GM23338 (cell line): ENCODE measurements around the gene CALM1.

Experiments used
- CREB1 ChIP-seq: fragments of 250-450 bp; sonication (Bioruptor Pico); IDR thresholded peaks from 2 replicates; pipeline ENCODE4 v1.5.0; 2020; ENCODE audit warnings: low read depth, mild to moderate bottlenecking, moderate library complexity
- CTCF ChIP-seq, 2 experiments: fragments of 200-600 bp in 1 of 2; sonication (generic) in 1 of 2; conservative IDR thresholded peaks; 2 replicates each; pipeline versions ENCODE4 v1.5.1 to v1.6.1; 2016 to 2017; ENCODE audit warnings: antibody characterized with exemption in 2 of 2, low read depth in 2 of 2, mild to moderate bottlenecking in 2 of 2, moderate library complexity in 1 of 2
- ETS1 ChIP-seq: IDR thresholded peaks from 2 replicates; pipeline ENCODE4 v1.6.1; 2016; ENCODE audit warnings: antibody characterized with exemption
- EZH2 ChIP-seq: fragments of 200-600 bp; sonication (generic); IDR thresholded peaks from one replicate; pipeline ENCODE4 v1.8.0; 2017; ENCODE audit warnings: antibody characterized with exemption, mild to moderate bottlenecking, low read depth; ENCODE audit not compliant: unreplicated experiment
- EZH2phosphoT487 ChIP-seq: fragments of 200-600 bp; sonication (generic); IDR thresholded peaks from one replicate; pipeline ENCODE4 v1.8.1; 2018; ENCODE audit warnings: antibody characterized with exemption; ENCODE audit not compliant: unreplicated experiment
- NANOG ChIP-seq: IDR thresholded peaks from 2 replicates; pipeline ENCODE4 v1.6.1; 2016; ENCODE audit warnings: antibody characterized with exemption, borderline replicate concordance
- POLR2AphosphoS5 ChIP-seq: IDR thresholded peaks from 2 replicates; pipeline ENCODE4 v1.6.1; 2016; ENCODE audit warnings: antibody characterized with exemption, low read depth
- STAT1 ChIP-seq: IDR thresholded peaks from one replicate; pipeline ENCODE4 v1.6.1; 2016; ENCODE audit warnings: antibody characterized with exemption; ENCODE audit not compliant: unreplicated experiment
- ZNF114 ChIP-seq: fragments of 250-450 bp; sonication (Bioruptor Pico); IDR thresholded peaks from 2 replicates; pipeline ENCODE4 v1.5.0; 2020; ENCODE audit warnings: mild to moderate bottlenecking, moderate library complexity
- ZNF331 ChIP-seq: fragments of 250-450 bp; sonication (Bioruptor Pico); IDR thresholded peaks from 2 replicates; pipeline ENCODE4 v1.5.0; 2020; ENCODE audit warnings: low read depth, mild to moderate bottlenecking, moderate library complexity
- ZNF462 ChIP-seq: fragments of 250-450 bp; sonication (Bioruptor Pico); IDR thresholded peaks from 2 replicates; pipeline ENCODE4 v1.5.0; 2020; ENCODE audit warnings: mild to moderate bottlenecking, moderate library complexity
- TF ChIP-seq, protein P1 (sequence below): IDR thresholded peaks from one replicate; pipeline ENCODE4 v1.6.1; 2018; ENCODE audit warnings: antibody characterized with exemption; ENCODE audit not compliant: unreplicated experiment

GRCh38 chr14:90455100-90455571 lies 58.3 kb downstream of the CALM1 start:
- TF ChIP-seq CTCF (conservative IDR thresholded peaks at IDR 0.05; ENCODE audit: low read depth in 2 of 2) (no peak), EZH2phosphoT487 (no peak), EZH2 (no peak), POLR2AphosphoS5 (no peak), STAT1 (no peak), ETS1 (no peak), ZNF331 (CRISPR knock-in tag) (no peak), ZNF462 (CRISPR knock-in tag) (no peak), CREB1 (CRISPR knock-in tag) (no peak), NANOG (no peak), ZNF114 (CRISPR knock-in tag) (no peak)
- TF ChIP-seq, protein P1, sequence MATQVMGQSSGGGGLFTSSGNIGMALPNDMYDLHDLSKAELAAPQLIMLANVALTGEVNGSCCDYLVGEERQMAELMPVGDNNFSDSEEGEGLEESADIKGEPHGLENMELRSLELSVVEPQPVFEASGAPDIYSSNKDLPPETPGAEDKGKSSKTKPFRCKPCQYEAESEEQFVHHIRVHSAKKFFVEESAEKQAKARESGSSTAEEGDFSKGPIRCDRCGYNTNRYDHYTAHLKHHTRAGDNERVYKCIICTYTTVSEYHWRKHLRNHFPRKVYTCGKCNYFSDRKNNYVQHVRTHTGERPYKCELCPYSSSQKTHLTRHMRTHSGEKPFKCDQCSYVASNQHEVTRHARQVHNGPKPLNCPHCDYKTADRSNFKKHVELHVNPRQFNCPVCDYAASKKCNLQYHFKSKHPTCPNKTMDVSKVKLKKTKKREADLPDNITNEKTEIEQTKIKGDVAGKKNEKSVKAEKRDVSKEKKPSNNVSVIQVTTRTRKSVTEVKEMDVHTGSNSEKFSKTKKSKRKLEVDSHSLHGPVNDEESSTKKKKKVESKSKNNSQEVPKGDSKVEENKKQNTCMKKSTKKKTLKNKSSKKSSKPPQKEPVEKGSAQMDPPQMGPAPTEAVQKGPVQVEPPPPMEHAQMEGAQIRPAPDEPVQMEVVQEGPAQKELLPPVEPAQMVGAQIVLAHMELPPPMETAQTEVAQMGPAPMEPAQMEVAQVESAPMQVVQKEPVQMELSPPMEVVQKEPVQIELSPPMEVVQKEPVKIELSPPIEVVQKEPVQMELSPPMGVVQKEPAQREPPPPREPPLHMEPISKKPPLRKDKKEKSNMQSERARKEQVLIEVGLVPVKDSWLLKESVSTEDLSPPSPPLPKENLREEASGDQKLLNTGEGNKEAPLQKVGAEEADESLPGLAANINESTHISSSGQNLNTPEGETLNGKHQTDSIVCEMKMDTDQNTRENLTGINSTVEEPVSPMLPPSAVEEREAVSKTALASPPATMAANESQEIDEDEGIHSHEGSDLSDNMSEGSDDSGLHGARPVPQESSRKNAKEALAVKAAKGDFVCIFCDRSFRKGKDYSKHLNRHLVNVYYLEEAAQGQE: no peak
